HG02885 (cell line): ENCODE measurements around the gene HDC.
A peak's percentile ranks its signal among the peaks of the same experiment; 100 is the strongest.

Experiments used
- ATAC-seq: cut with Tn5 transposase; IDR thresholded peaks from one replicate; pipeline ENCODE4 v1.9.1; 2021; ENCODE audit warnings: mild to moderate bottlenecking; ENCODE audit not compliant: unreplicated experiment, poor library complexity

The HDC gene, protein sequence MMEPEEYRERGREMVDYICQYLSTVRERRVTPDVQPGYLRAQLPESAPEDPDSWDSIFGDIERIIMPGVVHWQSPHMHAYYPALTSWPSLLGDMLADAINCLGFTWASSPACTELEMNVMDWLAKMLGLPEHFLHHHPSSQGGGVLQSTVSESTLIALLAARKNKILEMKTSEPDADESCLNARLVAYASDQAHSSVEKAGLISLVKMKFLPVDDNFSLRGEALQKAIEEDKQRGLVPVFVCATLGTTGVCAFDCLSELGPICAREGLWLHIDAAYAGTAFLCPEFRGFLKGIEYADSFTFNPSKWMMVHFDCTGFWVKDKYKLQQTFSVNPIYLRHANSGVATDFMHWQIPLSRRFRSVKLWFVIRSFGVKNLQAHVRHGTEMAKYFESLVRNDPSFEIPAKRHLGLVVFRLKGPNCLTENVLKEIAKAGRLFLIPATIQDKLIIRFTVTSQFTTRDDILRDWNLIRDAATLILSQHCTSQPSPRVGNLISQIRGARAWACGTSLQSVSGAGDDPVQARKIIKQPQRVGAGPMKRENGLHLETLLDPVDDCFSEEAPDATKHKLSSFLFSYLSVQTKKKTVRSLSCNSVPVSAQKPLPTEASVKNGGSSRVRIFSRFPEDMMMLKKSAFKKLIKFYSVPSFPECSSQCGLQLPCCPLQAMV

GRCh38 chr15:50265620-50266019 lies at the start of gene HDC:
Gene HDC (minus strand): TSS chr15:50265726. CDS start chr15:50265623, 103 bp downstream.
- no peak for ATAC-seq

GRCh38 chr15:50312636-50313035 lies 47.1 kb upstream of the HDC start:
- no peak for ATAC-seq

GRCh38 chr15:50307799-50308198 lies 42.3 kb upstream of the HDC start:
- ATAC-seq: no peak

- ATAC-seq: no peak
Observed at GRCh38 chr15:50304836-50305235, 39.3 kb upstream of the HDC start.

DNA sequence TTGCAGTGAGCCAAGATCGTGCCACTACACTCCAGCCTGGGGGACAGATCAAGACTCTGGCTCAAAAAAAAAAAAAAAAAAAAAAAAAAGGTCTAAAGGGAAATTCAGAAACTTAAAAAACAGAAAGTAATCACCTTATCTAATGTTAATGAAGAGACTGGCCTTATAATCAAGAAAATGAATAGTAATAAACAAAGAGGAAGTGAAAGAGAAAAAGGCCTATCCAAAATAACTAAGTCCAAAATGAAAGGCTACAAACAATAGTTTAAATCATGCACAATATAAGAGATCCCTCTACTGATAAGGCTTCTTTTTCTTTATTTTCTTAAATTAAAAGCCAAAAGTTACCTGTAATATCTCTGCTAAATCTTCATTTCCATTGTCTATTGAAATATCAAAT lies 37.1 kb upstream of the HDC start:
- ATAC-seq: no peak

DNA sequence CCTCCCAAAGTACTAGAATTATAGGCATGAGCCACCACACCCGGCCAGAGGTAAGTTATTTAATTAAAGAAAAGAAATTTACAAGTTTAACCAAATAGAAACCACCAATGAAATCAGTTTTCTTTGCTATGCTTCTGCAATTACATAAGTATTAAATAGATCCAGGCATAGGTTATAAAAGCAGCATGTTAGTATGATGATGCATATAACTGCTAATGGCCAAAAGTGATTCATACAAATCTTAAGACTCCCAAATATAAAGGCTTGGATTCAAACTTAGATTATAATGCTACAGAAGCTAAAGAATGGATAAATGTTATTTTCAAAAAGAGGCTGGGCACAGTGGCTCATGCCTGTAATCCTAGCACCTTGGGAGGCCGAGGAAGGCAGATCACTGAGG lies 32.8 kb upstream of the HDC start:
- no peak for ATAC-seq

GRCh38 chr15:50295966-50296365 lies 30.4 kb upstream of the HDC start:
- ATAC-seq: no peak

- ATAC-seq: no peak
Observed at GRCh38 chr15:50289749-50290148, 24.2 kb upstream of the HDC start.

- ATAC-seq: no peak
Observed at GRCh38 chr15:50287324-50288116, 22.0 kb upstream of the HDC start.

- no peak for ATAC-seq
Observed at GRCh38 chr15:50281427-50281826, 15.9 kb upstream of the HDC start.

DNA sequence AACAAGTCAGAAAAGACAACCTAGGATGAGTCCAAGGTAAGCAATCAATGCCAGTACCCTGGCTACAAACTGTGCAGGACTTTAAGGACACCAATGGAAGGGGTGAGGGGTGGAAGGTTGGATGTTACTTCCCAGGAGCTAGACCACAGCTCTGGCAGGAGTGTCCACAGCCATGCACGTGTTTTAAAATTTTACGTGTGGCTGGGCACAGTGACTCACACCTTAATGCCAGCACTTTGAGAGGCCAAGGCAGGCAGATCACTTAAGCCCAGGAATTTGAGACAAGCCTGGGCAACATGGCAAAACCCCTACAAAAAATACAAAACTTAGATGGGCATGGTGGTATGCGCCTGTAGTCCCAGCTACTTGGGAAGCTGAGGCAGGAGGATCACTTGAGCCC lies 14.7 kb upstream of the HDC start:
- ATAC-seq: no peak

- no peak for ATAC-seq
Observed at GRCh38 chr15:50278496-50278895, 13.0 kb upstream of the HDC start.

DNA sequence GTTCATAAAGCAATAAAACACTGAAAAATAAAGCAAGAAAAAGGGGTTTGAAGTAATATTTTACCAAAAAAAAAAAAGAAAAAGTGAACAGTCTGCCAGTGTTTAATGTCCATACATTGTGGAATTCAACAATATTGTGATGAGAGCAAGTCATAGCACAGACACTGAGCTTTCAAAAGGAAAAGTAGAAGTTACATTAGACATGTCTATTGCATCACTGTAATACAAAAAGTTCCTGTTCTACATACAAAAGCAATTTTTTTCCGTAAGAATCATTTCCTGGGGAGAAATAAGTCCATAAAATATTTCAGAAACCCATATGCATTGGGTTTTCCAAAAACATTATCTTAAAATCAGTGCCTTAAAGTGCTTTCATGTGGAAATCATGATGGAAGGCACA lies 11.8 kb upstream of the HDC start:
- ATAC-seq: no peak

DNA sequence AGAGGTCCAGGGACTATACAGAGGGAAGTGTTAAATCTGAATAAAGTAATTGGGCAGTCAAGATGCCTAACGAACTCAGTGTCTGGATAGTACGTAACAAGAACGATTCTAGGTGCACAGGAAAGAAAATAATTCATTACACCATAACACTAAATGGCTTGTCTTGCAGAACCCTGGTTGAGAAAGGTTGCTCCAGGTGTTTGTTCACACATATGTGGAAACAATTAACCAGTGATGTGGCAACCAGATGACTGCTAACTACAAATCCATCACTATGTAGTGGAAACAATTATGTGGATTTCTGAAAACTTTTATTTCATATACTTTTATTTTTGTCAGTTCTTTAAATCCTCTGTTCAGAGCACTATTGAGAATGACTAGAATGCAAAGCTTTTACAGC lies 10.4 kb upstream of the HDC start:
- no peak for ATAC-seq

DNA sequence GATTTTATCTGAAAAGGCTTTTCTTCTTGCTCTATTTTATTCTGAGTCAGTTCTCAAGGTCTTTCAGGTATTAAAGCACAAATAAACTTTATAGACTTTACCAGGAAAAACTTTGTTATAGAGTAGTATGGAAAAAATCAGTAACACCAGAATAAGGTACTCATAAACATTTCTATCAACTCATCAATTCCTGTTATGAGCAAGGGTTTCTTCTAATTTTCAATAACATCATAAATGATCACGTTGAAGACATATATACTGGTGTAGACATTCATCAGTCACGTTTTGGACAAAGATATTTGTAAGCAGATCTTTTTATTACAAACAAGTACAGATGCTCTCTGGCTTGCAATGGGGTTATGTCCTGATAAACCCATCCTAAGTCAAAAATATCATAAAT lies 9.6 kb upstream of the HDC start:
- ATAC-seq: no peak

DNA sequence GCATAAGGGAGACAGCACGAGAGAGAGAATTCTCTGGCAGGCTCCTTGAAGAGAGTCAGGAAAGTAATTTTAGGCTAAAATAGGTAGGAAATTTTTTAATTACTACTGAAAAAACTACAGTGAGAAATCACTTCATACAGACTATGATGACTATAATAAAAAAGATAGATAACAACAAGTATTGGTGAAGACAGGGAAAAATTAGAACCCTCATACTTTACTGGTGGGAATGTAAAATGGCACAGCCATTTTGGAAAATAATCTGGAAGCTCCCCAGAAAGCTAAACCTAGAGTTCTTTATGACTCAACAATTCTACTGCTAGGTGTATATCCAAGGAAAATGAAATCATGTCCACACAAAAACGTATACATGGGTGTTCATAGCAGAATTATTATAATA lies 2.1 kb upstream of the HDC start:
- no peak for ATAC-seq

DNA sequence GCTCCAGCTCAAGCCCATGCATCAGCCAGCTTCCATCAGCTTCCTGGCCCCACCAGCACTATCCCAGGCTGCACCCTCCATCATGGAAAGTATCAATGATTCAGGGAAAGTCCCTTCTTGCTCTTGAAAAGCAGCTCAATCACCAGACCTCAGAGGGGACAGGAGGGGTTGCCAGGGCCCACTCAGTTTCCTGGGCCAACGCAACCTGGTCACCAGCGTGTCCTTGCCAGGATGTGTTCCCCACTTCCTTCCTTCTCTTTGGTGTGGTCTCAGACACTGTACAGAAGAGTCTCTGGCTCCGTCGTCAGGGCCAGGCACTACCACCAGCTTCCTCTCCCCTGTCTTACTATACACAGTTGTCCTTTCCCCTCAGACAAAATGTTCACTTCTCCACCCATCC lies 3.0 kb downstream of the HDC start:
- no peak for ATAC-seq

DNA sequence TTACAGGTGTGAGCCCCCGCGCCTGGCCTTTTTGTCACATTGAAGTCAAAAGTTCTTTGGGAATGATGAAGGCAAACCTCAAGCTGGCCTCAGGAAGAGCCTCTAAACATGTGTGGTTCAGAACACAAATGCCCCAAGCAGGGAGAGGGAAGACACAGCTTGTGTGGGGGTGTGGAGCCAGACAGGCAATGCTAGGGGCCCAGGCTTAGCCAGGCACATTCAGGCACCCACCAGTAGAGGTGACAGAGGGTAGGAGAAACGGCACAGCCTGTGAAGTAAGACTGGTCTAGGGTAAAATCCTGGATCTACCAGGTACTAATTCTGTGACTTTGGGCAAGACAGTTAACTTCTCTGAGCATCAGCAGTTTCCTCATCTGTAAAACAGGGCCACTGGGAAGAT lies 3.5 kb downstream of the HDC start:
- peak; percentile 30 for ATAC-seq

DNA sequence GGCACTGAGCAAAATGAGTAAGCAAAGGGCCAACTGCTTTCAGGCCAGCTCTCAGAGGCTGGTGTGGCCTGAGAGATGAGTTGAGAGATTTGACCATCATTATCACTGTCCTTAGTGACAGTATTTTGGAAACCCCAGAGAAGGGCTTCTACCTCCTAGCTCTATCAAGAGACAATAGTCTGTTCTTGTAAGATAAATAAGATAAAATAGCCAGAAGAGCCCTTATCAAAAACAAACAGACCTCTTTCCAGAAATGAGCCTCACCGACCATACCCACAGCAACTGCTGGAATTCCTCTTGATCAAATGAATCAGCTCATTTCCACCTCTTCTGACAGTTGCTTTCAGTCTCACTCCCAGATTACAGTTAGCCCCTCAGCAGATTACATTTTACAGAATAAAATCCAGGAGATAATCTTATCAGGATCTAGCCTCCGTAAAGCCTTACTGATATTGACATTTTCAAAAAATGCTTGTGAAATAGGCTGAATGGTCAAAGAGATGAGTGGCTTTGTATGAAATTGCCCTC lies 4.5 kb downstream of the HDC start:
- ATAC-seq: peak; percentile 68

- no peak for ATAC-seq
Observed at GRCh38 chr15:50259276-50259675, 6.2 kb downstream of the HDC start.

- no peak for ATAC-seq
Observed at GRCh38 chr15:50257924-50258323, 7.6 kb downstream of the HDC start.
